ENCODE measurements around the gene CPNE5.

DNA sequence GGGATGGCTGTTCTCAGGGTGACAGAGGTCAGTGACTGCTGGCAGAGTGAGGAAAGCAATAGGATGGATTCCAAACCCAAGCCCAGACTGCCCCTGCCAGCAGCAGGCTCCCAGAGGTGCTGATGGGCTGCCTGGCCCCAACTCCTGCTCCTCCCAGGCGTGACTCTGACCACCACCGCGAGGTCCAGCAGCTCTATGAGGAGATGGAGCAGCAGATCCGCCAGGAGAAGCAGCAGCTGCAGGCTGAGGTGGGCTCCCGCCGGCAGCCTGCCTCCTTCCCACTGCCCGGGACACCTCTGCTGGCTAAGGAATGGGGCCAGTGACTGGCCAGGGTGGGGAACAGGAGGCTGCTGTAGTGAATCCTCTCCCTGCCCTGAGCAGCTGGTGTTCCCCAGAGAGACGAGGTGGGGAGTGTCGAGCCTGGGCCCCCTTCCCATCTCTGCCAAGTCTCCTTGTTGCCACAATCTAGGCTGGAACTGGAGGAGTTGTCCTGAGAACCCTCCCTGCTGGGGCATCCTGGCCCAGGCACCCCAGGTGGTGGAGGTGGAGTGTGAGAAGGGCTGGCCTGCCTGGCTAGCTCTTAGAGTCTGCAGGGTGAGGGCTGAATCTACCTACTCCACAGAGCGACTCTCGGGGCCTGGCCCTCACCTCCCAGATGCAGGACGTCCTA lies 121.2 kb downstream of the CPNE5 start:
- TF ChIP-seq, protein P1, sequence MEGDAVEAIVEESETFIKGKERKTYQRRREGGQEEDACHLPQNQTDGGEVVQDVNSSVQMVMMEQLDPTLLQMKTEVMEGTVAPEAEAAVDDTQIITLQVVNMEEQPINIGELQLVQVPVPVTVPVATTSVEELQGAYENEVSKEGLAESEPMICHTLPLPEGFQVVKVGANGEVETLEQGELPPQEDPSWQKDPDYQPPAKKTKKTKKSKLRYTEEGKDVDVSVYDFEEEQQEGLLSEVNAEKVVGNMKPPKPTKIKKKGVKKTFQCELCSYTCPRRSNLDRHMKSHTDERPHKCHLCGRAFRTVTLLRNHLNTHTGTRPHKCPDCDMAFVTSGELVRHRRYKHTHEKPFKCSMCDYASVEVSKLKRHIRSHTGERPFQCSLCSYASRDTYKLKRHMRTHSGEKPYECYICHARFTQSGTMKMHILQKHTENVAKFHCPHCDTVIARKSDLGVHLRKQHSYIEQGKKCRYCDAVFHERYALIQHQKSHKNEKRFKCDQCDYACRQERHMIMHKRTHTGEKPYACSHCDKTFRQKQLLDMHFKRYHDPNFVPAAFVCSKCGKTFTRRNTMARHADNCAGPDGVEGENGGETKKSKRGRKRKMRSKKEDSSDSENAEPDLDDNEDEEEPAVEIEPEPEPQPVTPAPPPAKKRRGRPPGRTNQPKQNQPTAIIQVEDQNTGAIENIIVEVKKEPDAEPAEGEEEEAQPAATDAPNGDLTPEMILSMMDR (IDR thresholded peaks at IDR 0.05): no peak
- TF ChIP-seq POLR2A (IDR thresholded peaks at IDR 0.05): no peak
